ENCODE results near the gene SPAG9.
"Not testable (repeated sequence)": the region's sequence is repeated elsewhere in the genome, so short reads cannot be mapped to it uniquely, and the experiment has no call there.

SPAG9 gene

GRCh38 chr17:51087072-51087757 lies 33.5 kb downstream of the SPAG9 start:
- DNase-seq, result no peak

- no peak for DNase-seq
These were observed 35.4 kb downstream of the SPAG9 start for GRCh38 chr17:51085150-51085805.

- no peak for DNase-seq
These were observed 36.7 kb downstream of the SPAG9 start for GRCh38 chr17:51083981-51084380.

GRCh38 chr17:51083364-51083763 lies 37.3 kb downstream of the SPAG9 start:
- DNase-seq, result not testable (repeated sequence)

GRCh38 chr17:51079049-51079448 lies 41.6 kb downstream of the SPAG9 start:
- no peak for DNase-seq

- DNase-seq, result no peak
These were observed 42.6 kb downstream of the SPAG9 start for GRCh38 chr17:51078009-51078592.

- no peak for DNase-seq
These were observed 43.8 kb downstream of the SPAG9 start for GRCh38 chr17:51076821-51077220.

GRCh38 chr17:51071556-51071955 lies 49.1 kb downstream of the SPAG9 start:
- DNase-seq, result no peak

GRCh38 chr17:51065466-51065865 lies 55.2 kb downstream of the SPAG9 start:
- no peak for DNase-seq

GRCh38 chr17:51064061-51064735 lies 56.5 kb downstream of the SPAG9 start:
- no peak for DNase-seq

- DNase-seq, result no peak
These were observed 60.3 kb downstream of the SPAG9 start for GRCh38 chr17:51060396-51060795.

- no peak for DNase-seq
These were observed 60.9 kb downstream of the SPAG9 start for GRCh38 chr17:51059781-51060180.

GRCh38 chr17:51057534-51057933 lies 63.1 kb downstream of the SPAG9 start:
- DNase-seq, result no peak

GRCh38 chr17:51056813-51057510 lies 63.7 kb downstream of the SPAG9 start:
- no peak for DNase-seq

GRCh38 chr17:51054748-51055147 lies 65.9 kb downstream of the SPAG9 start:
- no peak for DNase-seq

- no peak for DNase-seq
These were observed 68.4 kb downstream of the SPAG9 start for GRCh38 chr17:51052235-51052634.

GRCh38 chr17:51050291-51051033 lies 70.2 kb downstream of the SPAG9 start:
- DNase-seq, result no peak

GRCh38 chr17:51046514-51047384 lies 73.9 kb downstream of the SPAG9 start:
- DNase-seq, result no peak

- DNase-seq, result no peak
These were observed 74.6 kb downstream of the SPAG9 start for GRCh38 chr17:51046046-51046445.

GRCh38 chr17:51045621-51046020 lies 75.0 kb downstream of the SPAG9 start:
- DNase-seq, result no peak

GRCh38 chr17:51044976-51045375 lies 75.7 kb downstream of the SPAG9 start:
- no peak for DNase-seq
